HCT116 (cell line): ENCODE measurements around the gene GOLGA6A.

ENCODE experiments used
- CBX3 ChIP-seq: IDR thresholded peaks from 2 replicates; pipeline ENCODE4 v1.6.1; 2012; ENCODE audit warnings: low read depth
- CEBPB ChIP-seq: IDR thresholded peaks from 2 replicates; pipeline ENCODE4 v1.6.1; 2012; ENCODE audit warnings: low read depth
- EZH2 ChIP-seq: fragments of 200-600 bp; sonication (generic); IDR thresholded peaks from 2 replicates; pipeline ENCODE4 v1.6.1; 2017; ENCODE audit warnings: antibody characterized with exemption, mixed run types
- EZH2phosphoT487 ChIP-seq: fragments of 200-600 bp; IDR thresholded peaks from 2 replicates; pipeline ENCODE4 v1.6.1; 2018; ENCODE audit warnings: antibody characterized with exemption, borderline replicate concordance
- FOSL1 ChIP-seq: IDR thresholded peaks from 2 replicates; pipeline ENCODE4 v1.6.1; 2012; ENCODE audit warnings: low read depth
- POLR2A ChIP-seq: IDR thresholded peaks from 2 replicates; pipeline ENCODE4 v1.7.0; 2011; ENCODE audit warnings: borderline replicate concordance; ENCODE audit not compliant: insufficient read depth, insufficient read length; ENCODE audit errors: extremely low read depth
- RAD21 ChIP-seq: IDR thresholded peaks from 2 replicates; pipeline ENCODE4 v1.6.1; 2012; ENCODE audit warnings: low read depth, mild to moderate bottlenecking
- SP1 ChIP-seq: IDR thresholded peaks from 2 replicates; pipeline ENCODE4 v1.6.1; 2012; ENCODE audit warnings: low read depth
- ZNF274 ChIP-seq: fragments of 200-500 bp; sonication (Bioruptor generic); IDR thresholded peaks from 2 replicates; pipeline ENCODE4 v1.6.1; 2014; ENCODE audit warnings: mild to moderate bottlenecking, low read depth, low read length, inconsistent platforms
- TF ChIP-seq, protein P1 (sequence below), 3 experiments: fragments of 200-600 bp in 1 of 3; sonication (generic) in 1 of 3; IDR thresholded peaks in 2 of 3; conservative IDR thresholded peaks in 1 of 3; 2 replicates each; pipeline ENCODE4 v1.5.1; 2012 to 2017; ENCODE audit warnings: low read depth in 2 of 3, low read length in 2 of 3, antibody characterized with exemption in 1 of 3, borderline replicate concordance in 1 of 3, control low read depth in 1 of 3, mild to moderate bottlenecking in 1 of 3, mixed read lengths in 1 of 3, mixed run types in 1 of 3, moderate library complexity in 1 of 3; ENCODE audit not compliant: insufficient read depth in 1 of 3

DNA sequence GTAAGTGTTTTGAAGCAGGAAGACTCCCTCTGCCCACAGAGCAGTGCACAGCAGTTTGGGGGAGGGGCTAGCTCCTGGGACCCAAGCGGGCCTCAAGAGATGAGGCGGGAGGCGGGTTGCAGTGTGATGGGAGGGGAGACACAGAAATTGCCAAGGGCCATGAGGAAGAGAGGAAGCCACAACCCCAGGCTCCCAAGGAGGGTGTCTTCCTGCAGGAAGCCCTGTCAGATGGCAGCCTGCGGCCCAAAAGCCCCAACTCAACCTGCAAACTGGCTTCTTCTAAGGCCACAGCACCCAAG, 40.7 kb upstream of the GOLGA6A start:
- TF ChIP-seq FOSL1 (no peak), CEBPB (no peak), CBX3 (no peak), ZNF274 (no peak), EZH2phosphoT487 (no peak), RAD21 (no peak), SP1 (no peak), POLR2A (no peak), EZH2 (no peak)
- TF ChIP-seq, protein P1, sequence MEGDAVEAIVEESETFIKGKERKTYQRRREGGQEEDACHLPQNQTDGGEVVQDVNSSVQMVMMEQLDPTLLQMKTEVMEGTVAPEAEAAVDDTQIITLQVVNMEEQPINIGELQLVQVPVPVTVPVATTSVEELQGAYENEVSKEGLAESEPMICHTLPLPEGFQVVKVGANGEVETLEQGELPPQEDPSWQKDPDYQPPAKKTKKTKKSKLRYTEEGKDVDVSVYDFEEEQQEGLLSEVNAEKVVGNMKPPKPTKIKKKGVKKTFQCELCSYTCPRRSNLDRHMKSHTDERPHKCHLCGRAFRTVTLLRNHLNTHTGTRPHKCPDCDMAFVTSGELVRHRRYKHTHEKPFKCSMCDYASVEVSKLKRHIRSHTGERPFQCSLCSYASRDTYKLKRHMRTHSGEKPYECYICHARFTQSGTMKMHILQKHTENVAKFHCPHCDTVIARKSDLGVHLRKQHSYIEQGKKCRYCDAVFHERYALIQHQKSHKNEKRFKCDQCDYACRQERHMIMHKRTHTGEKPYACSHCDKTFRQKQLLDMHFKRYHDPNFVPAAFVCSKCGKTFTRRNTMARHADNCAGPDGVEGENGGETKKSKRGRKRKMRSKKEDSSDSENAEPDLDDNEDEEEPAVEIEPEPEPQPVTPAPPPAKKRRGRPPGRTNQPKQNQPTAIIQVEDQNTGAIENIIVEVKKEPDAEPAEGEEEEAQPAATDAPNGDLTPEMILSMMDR (IDR thresholded peaks at IDR 0.05 in 2 of 3, conservative IDR thresholded peaks at IDR 0.05 in 1 of 3; ENCODE audit: borderline replicate concordance in 1 of 3, insufficient read depth in 1 of 3, low read depth in 2 of 3, low read length in 2 of 3) = no peak
